ENCODE data around the gene NELFCD.
A peak's percentile ranks its signal among the peaks of the same experiment; 100 is the strongest.
"Not testable (repeated sequence)": the region's sequence is repeated elsewhere in the genome, so short reads cannot be mapped to it uniquely, and the experiment has no call there.

NELFCD gene

DNA sequence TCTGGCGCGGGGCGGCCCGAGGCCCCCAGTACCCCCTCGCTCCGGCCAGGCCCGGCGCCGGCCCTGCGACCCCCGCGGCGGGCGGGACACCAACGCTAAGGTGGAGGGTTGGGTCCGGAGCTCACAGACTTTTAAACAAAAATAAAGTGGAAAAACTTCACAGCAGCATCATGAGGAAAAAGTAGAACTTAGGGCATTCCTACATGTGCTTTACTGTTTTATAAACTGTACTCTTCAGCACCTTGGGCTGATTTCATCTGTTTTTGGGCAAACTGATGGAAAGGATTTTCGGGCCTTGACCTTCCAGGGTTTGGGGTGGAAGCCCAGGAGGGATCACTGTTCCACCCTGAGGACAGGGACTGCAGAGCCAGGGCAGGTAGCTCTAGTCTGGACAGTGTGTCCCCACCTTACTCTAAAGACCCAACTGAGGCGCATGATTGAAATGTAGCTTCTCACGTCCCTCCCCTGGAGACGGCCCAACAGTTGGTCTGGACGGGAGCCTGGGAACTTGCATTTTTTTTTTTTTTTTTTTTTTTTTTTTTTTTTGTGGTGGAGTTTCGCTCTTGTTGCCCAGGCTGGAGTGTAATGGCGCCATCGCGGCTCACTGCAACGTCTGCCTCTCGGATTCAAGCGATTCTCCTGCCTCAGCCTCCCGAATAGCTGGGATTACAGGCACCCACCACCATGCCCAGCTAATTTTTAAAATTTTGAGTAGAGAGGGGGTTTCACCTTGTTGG is 740 bp downstream of the NELFCD start:
- peaks cover 35% of the 10 kb centered on the region for H3K4me1 ChIP-seq (ENCODE audit: insufficient read depth, low read length)
- peaks cover under 1% of the 10 kb centered on the region for H3K27me3 ChIP-seq (ENCODE audit: insufficient read depth, low read length, poor library complexity)
- peaks cover 57% of the 10 kb centered on the region for H3K79me2 ChIP-seq (ENCODE audit: insufficient read depth, low read length)
- peaks cover 32% of the 10 kb centered on the region for H4K20me1 ChIP-seq (ENCODE audit: insufficient read depth, low read length)
- ATAC-seq (ENCODE audit: insufficient read depth, low read depth): peak; percentile 43
- no peaks in the 10 kb centered on the region for H3K9me3 ChIP-seq (ENCODE audit: insufficient read depth, low read length, severe bottlenecking)
- H3K4me2 ChIP-seq (ENCODE audit: insufficient read depth, low read length): peak overlapping the region; percentile 77
- H3K27ac ChIP-seq (ENCODE audit: low read length): peak overlapping the region; percentile 81
- H3K9ac ChIP-seq (ENCODE audit: low read depth, low read length): peak overlapping the region; percentile 79
- peaks cover 27% of the 10 kb centered on the region for H3K36me3 ChIP-seq (ENCODE audit: insufficient read depth, low read length)
- H3K4me3 ChIP-seq (ENCODE audit: low read depth in 1 of 2, low read length in 2 of 2): peak overlapping the region; percentile 93 to 98
- H2AFZ ChIP-seq (ENCODE audit: low read depth, low read length): peak overlapping the region; percentile 65
- DNase-seq: peak; percentile 36
- TF ChIP-seq, protein P1, sequence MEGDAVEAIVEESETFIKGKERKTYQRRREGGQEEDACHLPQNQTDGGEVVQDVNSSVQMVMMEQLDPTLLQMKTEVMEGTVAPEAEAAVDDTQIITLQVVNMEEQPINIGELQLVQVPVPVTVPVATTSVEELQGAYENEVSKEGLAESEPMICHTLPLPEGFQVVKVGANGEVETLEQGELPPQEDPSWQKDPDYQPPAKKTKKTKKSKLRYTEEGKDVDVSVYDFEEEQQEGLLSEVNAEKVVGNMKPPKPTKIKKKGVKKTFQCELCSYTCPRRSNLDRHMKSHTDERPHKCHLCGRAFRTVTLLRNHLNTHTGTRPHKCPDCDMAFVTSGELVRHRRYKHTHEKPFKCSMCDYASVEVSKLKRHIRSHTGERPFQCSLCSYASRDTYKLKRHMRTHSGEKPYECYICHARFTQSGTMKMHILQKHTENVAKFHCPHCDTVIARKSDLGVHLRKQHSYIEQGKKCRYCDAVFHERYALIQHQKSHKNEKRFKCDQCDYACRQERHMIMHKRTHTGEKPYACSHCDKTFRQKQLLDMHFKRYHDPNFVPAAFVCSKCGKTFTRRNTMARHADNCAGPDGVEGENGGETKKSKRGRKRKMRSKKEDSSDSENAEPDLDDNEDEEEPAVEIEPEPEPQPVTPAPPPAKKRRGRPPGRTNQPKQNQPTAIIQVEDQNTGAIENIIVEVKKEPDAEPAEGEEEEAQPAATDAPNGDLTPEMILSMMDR (IDR thresholded peaks at IDR 0.05; ENCODE audit: borderline replicate concordance, extremely low read depth, low read length, poor library complexity, severe bottlenecking): no peak
- no peak for TF ChIP-seq EZH2 (IDR thresholded peaks at IDR 0.05; ENCODE audit: borderline replicate concordance, low read depth, low read length, severe bottlenecking)

DNA sequence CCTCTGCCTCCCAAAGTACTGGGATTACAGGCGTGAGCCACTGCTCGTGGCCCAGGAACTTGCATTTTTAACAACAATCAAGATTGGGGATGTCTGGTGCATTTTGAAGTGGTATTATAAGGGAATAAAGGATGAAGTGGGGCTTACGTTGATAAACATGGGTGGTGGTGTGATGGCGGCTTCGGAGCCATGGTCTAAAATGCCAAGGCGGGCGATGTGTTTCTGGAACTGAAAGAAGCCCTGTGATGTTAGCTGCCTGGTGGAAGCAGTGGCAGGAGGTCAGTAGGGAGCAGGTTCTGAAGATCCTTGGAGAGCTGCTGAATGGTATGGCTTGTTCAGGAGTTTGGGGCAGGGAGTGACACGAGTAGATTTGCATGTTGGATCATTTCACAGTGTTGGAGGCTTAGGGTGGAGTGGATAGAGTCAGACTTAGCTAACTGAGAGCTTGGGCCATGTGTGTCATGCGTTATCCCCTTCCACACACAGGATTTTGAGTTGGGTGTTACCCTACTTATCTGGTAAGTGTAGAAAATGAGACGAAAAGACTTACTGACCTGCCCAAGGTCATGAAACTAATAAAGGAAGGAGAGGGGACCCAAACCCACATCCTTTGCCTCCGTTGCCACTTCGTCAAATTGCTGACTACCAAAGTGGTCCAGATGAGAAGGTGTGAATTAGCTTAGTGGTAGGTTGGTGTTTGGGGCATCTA is 1.5 kb downstream of the NELFCD start:
- H3K4me1 ChIP-seq (ENCODE audit: insufficient read depth, low read length): peaks cover 35% of the 10 kb centered on the region
- DNase-seq: no peak
- no peaks in the 10 kb centered on the region for H3K9me3 ChIP-seq (ENCODE audit: insufficient read depth, low read length, severe bottlenecking)
- H3K9ac ChIP-seq (ENCODE audit: low read depth, low read length): peak overlapping the region; percentile 79
- H3K4me3 ChIP-seq (ENCODE audit: low read depth in 1 of 2, low read length in 2 of 2): peak overlapping the region; percentile 93 to 98; a peak in 3 of 4 replicates
- H3K27ac ChIP-seq (ENCODE audit: low read length): peak overlapping the region; percentile 32
- H3K27me3 ChIP-seq (ENCODE audit: insufficient read depth, low read length, poor library complexity): no peaks in the 10 kb centered on the region
- H3K36me3 ChIP-seq (ENCODE audit: insufficient read depth, low read length): peaks cover 35% of the 10 kb centered on the region
- H4K20me1 ChIP-seq (ENCODE audit: insufficient read depth, low read length): peaks cover 38% of the 10 kb centered on the region
- H3K79me2 ChIP-seq (ENCODE audit: insufficient read depth, low read length): peaks cover 61% of the 10 kb centered on the region
- TF ChIP-seq, protein P1 (IDR thresholded peaks at IDR 0.05; ENCODE audit: borderline replicate concordance, extremely low read depth, low read length, poor library complexity, severe bottlenecking): no peak
- TF ChIP-seq EZH2 (IDR thresholded peaks at IDR 0.05; ENCODE audit: borderline replicate concordance, low read depth, low read length, severe bottlenecking): no peak
- H2AFZ ChIP-seq (ENCODE audit: low read depth, low read length): no peak overlapping the region
- no peak for ATAC-seq (ENCODE audit: insufficient read depth, low read depth)
- H3K4me2 ChIP-seq (ENCODE audit: insufficient read depth, low read length): peak overlapping the region; percentile 77

DNA sequence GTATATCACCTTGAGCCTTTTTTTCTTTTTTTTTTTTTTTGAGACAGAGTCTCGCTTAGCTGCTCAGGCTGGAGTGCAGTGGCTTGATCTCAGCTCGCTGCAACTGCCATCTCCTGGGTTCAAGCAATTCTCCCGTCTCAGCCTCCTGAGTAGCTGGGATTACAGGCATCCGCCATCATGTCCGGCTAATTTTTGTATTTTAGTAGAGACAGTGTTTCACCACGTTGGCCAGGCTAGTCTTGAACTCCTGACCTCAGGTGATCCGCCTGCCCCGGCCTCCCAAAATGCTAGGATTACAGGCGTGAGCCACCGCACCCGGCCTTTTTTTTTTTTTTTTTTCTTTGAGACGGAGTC is 2.0 kb downstream of the NELFCD start:
- peaks cover 61% of the 10 kb centered on the region for H3K79me2 ChIP-seq (ENCODE audit: insufficient read depth, low read length)
- H3K9ac ChIP-seq (ENCODE audit: low read depth, low read length): peak overlapping the region; percentile 79; the same call in 1 of the 2 replicates
- peak overlapping the region in 1 of 2 experiments; percentile 98; a peak in 2 of 4 replicates for H3K4me3 ChIP-seq (ENCODE audit: low read depth in 1 of 2, low read length in 2 of 2)
- not testable (repeated sequence) for ATAC-seq (ENCODE audit: insufficient read depth, low read depth); H3K27ac ChIP-seq (ENCODE audit: low read length); H3K9me3 ChIP-seq (ENCODE audit: insufficient read depth, low read length, severe bottlenecking); DNase-seq; H2AFZ ChIP-seq (ENCODE audit: low read depth, low read length); H3K27me3 ChIP-seq (ENCODE audit: insufficient read depth, low read length, poor library complexity)
- peak overlapping the region; percentile 77 for H3K4me2 ChIP-seq (ENCODE audit: insufficient read depth, low read length)
- peaks cover 35% of the 10 kb centered on the region for H3K4me1 ChIP-seq (ENCODE audit: insufficient read depth, low read length)
- peaks cover 40% of the 10 kb centered on the region for H3K36me3 ChIP-seq (ENCODE audit: insufficient read depth, low read length)
- peaks cover 42% of the 10 kb centered on the region for H4K20me1 ChIP-seq (ENCODE audit: insufficient read depth, low read length)

DNA sequence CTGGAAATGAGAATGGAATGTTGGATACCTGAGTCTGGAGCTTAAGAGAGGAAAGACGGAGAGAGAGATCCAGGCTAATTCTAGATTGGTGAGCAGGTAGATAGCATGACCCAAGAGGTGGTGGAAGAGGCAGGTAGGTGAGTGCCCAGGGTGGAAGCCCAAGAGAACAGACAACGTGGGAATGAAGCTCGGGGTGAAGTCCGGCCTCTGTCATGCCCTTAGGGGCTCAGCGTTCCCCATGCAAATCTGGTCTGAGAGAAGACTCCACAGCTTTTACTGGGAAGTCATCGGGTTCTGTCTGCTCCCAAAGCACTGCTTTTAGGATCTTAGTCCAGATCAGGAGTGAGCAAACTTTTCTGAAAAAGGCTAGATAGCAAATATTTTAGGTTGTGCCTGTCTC is 3.6 kb downstream of the NELFCD start:
- DNase-seq (no peak), ATAC-seq (ENCODE audit: insufficient read depth, low read depth) (no peak)
- H3K9me3 ChIP-seq (ENCODE audit: insufficient read depth, low read length, severe bottlenecking): no peaks in the 10 kb centered on the region
- H3K4me3 ChIP-seq (ENCODE audit: low read depth in 1 of 2, low read length in 2 of 2): no peak overlapping the region
- H3K4me2 ChIP-seq (ENCODE audit: insufficient read depth, low read length): peak overlapping the region; percentile 77; the same call in 1 of the 2 replicates
- H2AFZ ChIP-seq (ENCODE audit: low read depth, low read length): no peak overlapping the region
- TF ChIP-seq, protein P1 (IDR thresholded peaks at IDR 0.05; ENCODE audit: borderline replicate concordance, extremely low read depth, low read length, poor library complexity, severe bottlenecking): no peak
- TF ChIP-seq EZH2 (IDR thresholded peaks at IDR 0.05; ENCODE audit: borderline replicate concordance, low read depth, low read length, severe bottlenecking): no peak
- H3K27ac ChIP-seq (ENCODE audit: low read length): no peak overlapping the region
- peaks cover 35% of the 10 kb centered on the region for H3K4me1 ChIP-seq (ENCODE audit: insufficient read depth, low read length)
- peaks cover 56% of the 10 kb centered on the region for H3K36me3 ChIP-seq (ENCODE audit: insufficient read depth, low read length)
- no peaks in the 10 kb centered on the region for H3K27me3 ChIP-seq (ENCODE audit: insufficient read depth, low read length, poor library complexity)
- H3K9ac ChIP-seq (ENCODE audit: low read depth, low read length): no peak overlapping the region
- H4K20me1 ChIP-seq (ENCODE audit: insufficient read depth, low read length): peaks cover 52% of the 10 kb centered on the region
- H3K79me2 ChIP-seq (ENCODE audit: insufficient read depth, low read length): peaks cover 61% of the 10 kb centered on the region
